ENCODE results near the gene GMEB1. TPM values are rescaled to one million over a fixed set of nuclear protein-coding genes. Genes with fewer than 3 reads are reported as not detected.
"Not testable (repeated sequence)": the region's sequence is repeated elsewhere in the genome, so short reads cannot be mapped to it uniquely, and the experiment has no call there.

Gene GMEB1
- total RNA-seq, 1 donor from 2014 or later = 22.8 TPM

DNA sequence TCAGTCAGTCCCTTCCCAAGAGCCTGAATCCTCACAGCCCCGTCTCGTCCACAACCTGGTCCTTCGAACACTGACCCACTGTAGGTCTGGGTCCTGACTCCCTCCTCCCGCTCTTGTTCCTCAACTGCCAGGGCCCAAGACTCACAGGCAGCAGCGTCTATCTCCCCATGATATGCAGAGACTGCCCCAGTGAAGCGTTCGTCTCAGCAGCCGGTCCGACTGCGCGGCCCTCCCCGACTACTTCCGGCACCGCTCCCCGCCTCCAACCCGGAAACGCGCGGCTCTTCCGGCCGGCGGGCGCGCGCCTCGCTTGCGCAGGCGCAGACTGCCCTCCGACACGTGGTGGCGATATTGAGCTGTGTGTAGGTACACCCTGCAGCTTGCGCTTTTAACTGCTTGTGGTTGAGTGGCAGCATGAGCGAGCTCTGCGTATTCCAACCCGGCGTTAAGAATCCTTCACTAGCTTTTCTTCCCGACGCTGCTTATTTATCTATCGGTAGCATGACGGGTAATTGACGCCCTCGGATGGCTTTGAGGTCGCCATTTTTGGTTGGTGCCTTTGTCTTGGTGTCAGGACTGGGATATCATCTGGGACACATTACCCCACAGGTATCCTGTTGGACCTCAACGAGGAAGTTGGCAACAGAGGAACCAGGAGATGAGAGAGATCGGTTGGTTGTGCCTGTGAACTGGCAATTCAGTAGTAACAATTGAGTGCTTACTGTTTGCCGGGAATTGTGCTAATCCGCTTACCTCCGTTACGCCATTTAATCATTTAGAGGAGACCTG is 25.5 kb upstream of the GMEB1 start, which contains the start of gene TAF12:
Gene TAF12, minus strand, starts transcription at position 221 of the 789 bp plus-strand sequence. CDS start 20,986 bp downstream, outside the sequence.
- peak; percentile 80 for DNase-seq (ENCODE audit: low read depth, low spot score)
- Mint-ChIP-seq H3K27ac (ENCODE audit: unreplicated experiment) (peak within 1 kb of the TSS; percentile 99), H3K36me3 (ENCODE audit: low read depth) (no peaks in the 10 kb centered on the region), H3K4me3 (peak within 1 kb of the TSS; percentile 97), H3K27me3 (ENCODE audit: low read depth) (peaks cover 2% of the 10 kb centered on the region), H3K9me3 (no peaks in the 10 kb centered on the region), H3K4me1 (peaks cover 42% of the 10 kb centered on the region)
- TF ChIP-seq, protein P1, sequence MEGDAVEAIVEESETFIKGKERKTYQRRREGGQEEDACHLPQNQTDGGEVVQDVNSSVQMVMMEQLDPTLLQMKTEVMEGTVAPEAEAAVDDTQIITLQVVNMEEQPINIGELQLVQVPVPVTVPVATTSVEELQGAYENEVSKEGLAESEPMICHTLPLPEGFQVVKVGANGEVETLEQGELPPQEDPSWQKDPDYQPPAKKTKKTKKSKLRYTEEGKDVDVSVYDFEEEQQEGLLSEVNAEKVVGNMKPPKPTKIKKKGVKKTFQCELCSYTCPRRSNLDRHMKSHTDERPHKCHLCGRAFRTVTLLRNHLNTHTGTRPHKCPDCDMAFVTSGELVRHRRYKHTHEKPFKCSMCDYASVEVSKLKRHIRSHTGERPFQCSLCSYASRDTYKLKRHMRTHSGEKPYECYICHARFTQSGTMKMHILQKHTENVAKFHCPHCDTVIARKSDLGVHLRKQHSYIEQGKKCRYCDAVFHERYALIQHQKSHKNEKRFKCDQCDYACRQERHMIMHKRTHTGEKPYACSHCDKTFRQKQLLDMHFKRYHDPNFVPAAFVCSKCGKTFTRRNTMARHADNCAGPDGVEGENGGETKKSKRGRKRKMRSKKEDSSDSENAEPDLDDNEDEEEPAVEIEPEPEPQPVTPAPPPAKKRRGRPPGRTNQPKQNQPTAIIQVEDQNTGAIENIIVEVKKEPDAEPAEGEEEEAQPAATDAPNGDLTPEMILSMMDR (conservative IDR thresholded peaks at IDR 0.05) = no peak

DNA sequence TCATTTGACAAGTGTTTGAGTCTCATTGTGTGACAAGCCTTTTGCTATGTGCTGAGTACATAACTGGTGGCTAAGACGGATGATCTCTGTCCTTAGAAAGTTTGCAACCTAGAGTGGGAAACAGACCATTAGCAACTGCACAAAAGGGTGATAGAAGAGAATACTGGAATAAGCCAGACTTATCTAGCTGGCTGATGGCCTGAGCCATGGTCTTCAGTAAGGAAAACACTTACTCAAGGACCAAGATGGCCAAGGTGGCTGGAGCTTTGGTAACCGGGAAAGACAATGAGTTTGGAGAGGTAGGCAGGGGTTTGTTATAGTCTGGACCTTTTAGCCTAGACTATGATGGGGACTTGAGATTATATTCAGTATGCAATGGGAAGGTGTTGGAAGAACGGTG is 24.1 kb upstream of the GMEB1 start:
- peaks cover 12% of the 10 kb centered on the region for H3K27me3 Mint-ChIP-seq (ENCODE audit: low read depth)
- H3K4me1 Mint-ChIP-seq = peaks cover 54% of the 10 kb centered on the region
- H3K9me3 Mint-ChIP-seq = no peaks in the 10 kb centered on the region
- H3K36me3 Mint-ChIP-seq (ENCODE audit: low read depth) = no peaks in the 10 kb centered on the region
- TF ChIP-seq, protein P1 (conservative IDR thresholded peaks at IDR 0.05) = no peak
- DNase-seq (ENCODE audit: low read depth, low spot score) = no peak
- H3K4me3 Mint-ChIP-seq = peak overlapping the region; percentile 97
- H3K27ac Mint-ChIP-seq (ENCODE audit: unreplicated experiment) = no peak overlapping the region

DNA sequence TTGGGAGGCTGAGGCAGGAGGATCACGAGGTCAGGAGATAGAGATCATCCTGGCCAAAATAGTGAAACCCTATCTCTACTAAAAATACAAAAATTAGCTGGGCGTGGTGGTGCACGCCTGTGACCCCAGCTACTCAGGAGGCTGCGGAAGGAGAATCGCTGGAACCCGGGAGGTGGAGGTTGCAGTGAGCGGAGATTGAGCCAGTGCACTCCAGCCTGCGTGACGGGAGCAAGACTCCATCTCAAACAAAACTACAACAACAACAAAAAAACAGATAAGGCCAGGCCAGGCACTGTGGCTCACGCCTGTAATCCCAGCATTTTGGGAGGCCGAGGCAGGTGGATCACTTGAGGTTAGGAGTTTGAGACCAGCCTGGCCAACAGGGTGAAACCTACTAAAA is 23.2 kb upstream of the GMEB1 start:
- H3K4me3 Mint-ChIP-seq; H3K36me3 Mint-ChIP-seq (ENCODE audit: low read depth); DNase-seq (ENCODE audit: low read depth, low spot score); H3K27ac Mint-ChIP-seq (ENCODE audit: unreplicated experiment); H3K9me3 Mint-ChIP-seq: not testable (repeated sequence)
- Mint-ChIP-seq H3K4me1 (peaks cover 49% of the 10 kb centered on the region), H3K27me3 (ENCODE audit: low read depth) (peaks cover 12% of the 10 kb centered on the region)

DNA sequence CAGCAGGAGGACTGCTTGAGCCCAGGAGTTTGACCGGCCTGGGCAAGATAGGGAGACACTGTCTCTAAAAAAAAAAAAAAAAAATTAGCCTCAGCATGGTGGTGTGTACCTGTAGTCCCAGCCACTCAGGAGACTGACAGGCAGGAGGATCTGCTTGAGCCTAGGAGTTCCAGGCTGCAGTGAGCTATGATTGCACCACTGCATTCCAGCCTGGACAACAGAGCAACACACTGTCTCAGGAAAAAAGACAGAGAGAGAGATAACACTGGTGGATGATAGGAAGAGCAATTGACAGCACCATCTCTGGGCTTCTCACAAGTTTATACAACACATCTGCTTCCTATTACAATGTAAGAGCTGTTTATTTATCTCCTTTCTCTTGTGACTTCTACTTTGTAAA is 22.5 kb upstream of the GMEB1 start:
- Mint-ChIP-seq H3K27me3 (ENCODE audit: low read depth) (peaks cover 12% of the 10 kb centered on the region), H3K36me3 (ENCODE audit: low read depth) (no peaks in the 10 kb centered on the region), H3K9me3 (no peaks in the 10 kb centered on the region), H3K27ac (ENCODE audit: unreplicated experiment) (no peak overlapping the region), H3K4me1 (peaks cover 46% of the 10 kb centered on the region), H3K4me3 (peak overlapping the region; percentile 1)
- DNase-seq (ENCODE audit: low read depth, low spot score) = no peak
- TF ChIP-seq, protein P1 (conservative IDR thresholded peaks at IDR 0.05) = no peak

DNA sequence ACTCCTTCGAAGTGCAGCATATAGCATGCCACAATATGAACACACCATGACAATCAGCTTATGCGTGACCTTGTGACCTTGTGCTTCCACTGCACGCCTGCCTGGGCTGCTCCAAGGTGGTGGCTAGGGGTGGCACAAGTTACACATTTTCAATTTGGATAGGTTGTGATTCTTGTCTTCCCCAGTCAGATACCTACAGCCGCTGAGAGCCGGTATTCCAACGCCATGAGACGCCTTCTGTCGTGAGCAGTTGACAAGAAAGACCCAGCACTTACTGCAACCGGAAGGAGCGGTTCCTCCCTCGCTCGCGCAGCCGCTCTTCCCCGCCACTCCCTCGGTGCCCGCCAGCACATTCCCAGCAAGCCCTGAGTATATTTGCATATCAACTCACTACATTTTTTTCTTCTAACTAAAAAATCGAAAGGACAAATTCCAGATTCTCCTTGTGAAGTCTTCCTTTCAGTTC is 20.5 kb upstream of the GMEB1 start:
- Mint-ChIP-seq H3K4me1 (peaks cover 29% of the 10 kb centered on the region), H3K9me3 (no peaks in the 10 kb centered on the region), H3K4me3 (peak overlapping the region; percentile 85), H3K27me3 (ENCODE audit: low read depth) (peaks cover 12% of the 10 kb centered on the region), H3K27ac (ENCODE audit: unreplicated experiment) (peak overlapping the region; percentile 99), H3K36me3 (ENCODE audit: low read depth) (no peaks in the 10 kb centered on the region)
- peak; percentile 76 for DNase-seq (ENCODE audit: low read depth, low spot score)
- TF ChIP-seq, protein P1 (conservative IDR thresholded peaks at IDR 0.05) = no peak

Measured in neural crest cell (in vitro differentiated cells).